Middle frontal gyrus (tissue), 1 donor: ENCODE measurements around the gene VAV1.
A peak's percentile ranks its signal among the peaks of the same experiment; 100 is the strongest.
"Not testable (repeated sequence)": the region's sequence is repeated elsewhere in the genome, so short reads cannot be mapped to it uniquely, and the experiment has no call there.

Source experiments
- DNase-seq: peaks from one replicate; pipeline ENCODE4 v3.0.0-alpha.2; 2015; ENCODE audit warnings: low spot score; ENCODE audit errors: extremely low spot score

VAV1 gene

GRCh38 chr19:6847828-6848200 is 75.3 kb downstream of the VAV1 start:
- DNase-seq = no peak

- no peak for DNase-seq
These were observed 76.5 kb downstream of the VAV1 start for GRCh38 chr19:6848986-6849385.

- DNase-seq = no peak
These were observed 77.4 kb downstream of the VAV1 start for GRCh38 chr19:6849876-6850275.

- DNase-seq = no peak
These were observed 78.9 kb downstream of the VAV1 start for GRCh38 chr19:6851359-6851758.

GRCh38 chr19:6852001-6852400 is 79.5 kb downstream of the VAV1 start:
- no peak for DNase-seq

- DNase-seq = no peak
These were observed 81.4 kb downstream of the VAV1 start for GRCh38 chr19:6853868-6854267.

GRCh38 chr19:6854758-6855157 is 82.2 kb downstream of the VAV1 start:
- DNase-seq = no peak

GRCh38 chr19:6856749-6857372 is 84.4 kb downstream of the VAV1 start:
- peak; percentile 7 for DNase-seq

- no peak for DNase-seq
These were observed 89.3 kb downstream of the VAV1 start for GRCh38 chr19:6861683-6862286.

GRCh38 chr19:6862673-6863078 is 90.2 kb downstream of the VAV1 start:
- peak; percentile 59 for DNase-seq

- DNase-seq = no peak
These were observed 91.9 kb downstream of the VAV1 start for GRCh38 chr19:6864325-6864940.

- DNase-seq = no peak
These were observed 93.3 kb downstream of the VAV1 start for GRCh38 chr19:6865849-6866248.

- DNase-seq = no peak
These were observed 94.2 kb downstream of the VAV1 start for GRCh38 chr19:6866741-6867151.

- DNase-seq = no peak
These were observed 95.8 kb downstream of the VAV1 start for GRCh38 chr19:6868351-6868750.

GRCh38 chr19:6869151-6869882 is 96.8 kb downstream of the VAV1 start:
- not testable (repeated sequence) for DNase-seq

GRCh38 chr19:6873708-6874431 is 101.4 kb downstream of the VAV1 start:
- no peak for DNase-seq

GRCh38 chr19:6875218-6875617 is 102.7 kb downstream of the VAV1 start:
- DNase-seq = no peak

GRCh38 chr19:6876748-6877147 is 104.2 kb downstream of the VAV1 start:
- no peak for DNase-seq

GRCh38 chr19:6877766-6878165 is 105.3 kb downstream of the VAV1 start:
- DNase-seq = no peak

- DNase-seq = no peak
These were observed 113.9 kb downstream of the VAV1 start for GRCh38 chr19:6886277-6886897.

GRCh38 chr19:6887316-6887715 is 114.8 kb downstream of the VAV1 start, which contains the start of gene ADGRE1:
Gene ADGRE1 (plus strand): TSS chr19:6887579. CDS start chr19:6887609, 30 bp downstream.
- no peak for DNase-seq
